ENCODE results near the gene AMIGO1.

AMIGO1 gene

GRCh38 chr1:109467301-109467777 lies 42.2 kb downstream of the AMIGO1 start:
- TF ChIP-seq FOXP2 (optimal IDR thresholded peaks at IDR 0.05; ENCODE audit: borderline replicate concordance, extremely low read depth, extremely low read length, insufficient read depth) (no peak), TAF1 (IDR thresholded peaks at IDR 0.05; ENCODE audit: borderline replicate concordance, insufficient read depth, low read length) (no peak), SIN3A (IDR thresholded peaks at IDR 0.05; ENCODE audit: borderline replicate concordance, insufficient read depth, low read length) (no peak), POLR2AphosphoS5 (IDR thresholded peaks at IDR 0.05; ENCODE audit: low read depth, low read length) (no peak)
- TF ChIP-seq, protein P1, sequence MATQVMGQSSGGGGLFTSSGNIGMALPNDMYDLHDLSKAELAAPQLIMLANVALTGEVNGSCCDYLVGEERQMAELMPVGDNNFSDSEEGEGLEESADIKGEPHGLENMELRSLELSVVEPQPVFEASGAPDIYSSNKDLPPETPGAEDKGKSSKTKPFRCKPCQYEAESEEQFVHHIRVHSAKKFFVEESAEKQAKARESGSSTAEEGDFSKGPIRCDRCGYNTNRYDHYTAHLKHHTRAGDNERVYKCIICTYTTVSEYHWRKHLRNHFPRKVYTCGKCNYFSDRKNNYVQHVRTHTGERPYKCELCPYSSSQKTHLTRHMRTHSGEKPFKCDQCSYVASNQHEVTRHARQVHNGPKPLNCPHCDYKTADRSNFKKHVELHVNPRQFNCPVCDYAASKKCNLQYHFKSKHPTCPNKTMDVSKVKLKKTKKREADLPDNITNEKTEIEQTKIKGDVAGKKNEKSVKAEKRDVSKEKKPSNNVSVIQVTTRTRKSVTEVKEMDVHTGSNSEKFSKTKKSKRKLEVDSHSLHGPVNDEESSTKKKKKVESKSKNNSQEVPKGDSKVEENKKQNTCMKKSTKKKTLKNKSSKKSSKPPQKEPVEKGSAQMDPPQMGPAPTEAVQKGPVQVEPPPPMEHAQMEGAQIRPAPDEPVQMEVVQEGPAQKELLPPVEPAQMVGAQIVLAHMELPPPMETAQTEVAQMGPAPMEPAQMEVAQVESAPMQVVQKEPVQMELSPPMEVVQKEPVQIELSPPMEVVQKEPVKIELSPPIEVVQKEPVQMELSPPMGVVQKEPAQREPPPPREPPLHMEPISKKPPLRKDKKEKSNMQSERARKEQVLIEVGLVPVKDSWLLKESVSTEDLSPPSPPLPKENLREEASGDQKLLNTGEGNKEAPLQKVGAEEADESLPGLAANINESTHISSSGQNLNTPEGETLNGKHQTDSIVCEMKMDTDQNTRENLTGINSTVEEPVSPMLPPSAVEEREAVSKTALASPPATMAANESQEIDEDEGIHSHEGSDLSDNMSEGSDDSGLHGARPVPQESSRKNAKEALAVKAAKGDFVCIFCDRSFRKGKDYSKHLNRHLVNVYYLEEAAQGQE (IDR thresholded peaks at IDR 0.05; ENCODE audit: insufficient read depth in 1 of 2, low read depth in 2 of 2, low read length in 2 of 2): no peak

DNA sequence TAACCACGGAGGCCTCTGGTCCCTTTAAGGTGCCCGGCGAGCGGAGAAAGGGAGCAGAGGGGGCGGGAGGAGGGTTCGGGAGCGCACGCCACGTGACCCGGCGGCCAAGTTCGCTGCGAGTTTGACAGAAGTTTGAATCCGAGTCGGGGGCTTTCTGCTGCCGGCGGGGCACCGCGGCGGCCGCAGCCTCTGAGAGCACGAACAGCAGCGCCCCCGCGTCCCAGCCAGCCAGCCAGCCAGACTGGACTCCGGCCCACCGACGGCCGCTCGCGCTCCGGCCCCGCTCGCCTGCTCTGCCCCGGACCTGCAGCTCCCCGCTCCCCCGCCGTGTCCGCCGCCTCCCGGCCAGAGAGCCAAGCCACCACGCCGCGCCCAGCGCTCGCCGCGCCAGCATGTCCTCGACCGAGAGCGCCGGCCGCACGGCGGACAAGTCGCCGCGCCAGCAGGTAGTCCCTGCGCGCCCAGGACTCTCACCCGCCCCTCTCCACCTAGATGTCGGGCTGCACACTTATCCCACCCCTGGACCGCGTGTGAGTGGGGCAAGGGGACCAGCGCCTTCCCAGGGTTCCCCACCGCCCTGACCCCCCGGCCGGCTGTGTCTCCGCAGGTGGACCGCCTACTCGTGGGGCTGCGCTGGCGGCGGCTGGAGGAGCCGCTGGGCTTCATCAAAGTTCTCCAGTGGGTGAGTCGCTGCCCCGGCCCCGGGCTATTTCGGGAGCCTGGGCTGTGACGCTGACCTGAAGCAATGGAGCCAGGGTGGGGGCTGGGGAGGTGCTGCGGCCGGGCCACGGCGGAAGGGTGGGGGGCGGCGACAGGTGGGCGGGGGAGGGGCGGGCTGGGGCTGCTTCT lies 42.9 kb downstream of the AMIGO1 start, which contains the start of gene SYPL2:
Gene SYPL2, plus strand, starts transcription at position 95 of the 849 bp plus-strand sequence. Its CDS starts 298 bp downstream, at position 393.
- TF ChIP-seq, protein P1 (IDR thresholded peaks at IDR 0.05; ENCODE audit: insufficient read depth in 1 of 2, low read depth in 2 of 2, low read length in 2 of 2): no peak
- TF ChIP-seq SIN3A (IDR thresholded peaks at IDR 0.05; ENCODE audit: borderline replicate concordance, insufficient read depth, low read length) (no peak), TAF1 (IDR thresholded peaks at IDR 0.05; ENCODE audit: borderline replicate concordance, insufficient read depth, low read length) (no peak), FOXP2 (optimal IDR thresholded peaks at IDR 0.05; ENCODE audit: borderline replicate concordance, extremely low read depth, extremely low read length, insufficient read depth) (no peak), POLR2AphosphoS5 (IDR thresholded peaks at IDR 0.05; ENCODE audit: low read depth, low read length) (no peak)

GRCh38 chr1:109466125-109466451 lies 43.4 kb downstream of the AMIGO1 start:
- TF ChIP-seq TAF1 (IDR thresholded peaks at IDR 0.05; ENCODE audit: borderline replicate concordance, insufficient read depth, low read length): no peak
- TF ChIP-seq SIN3A (IDR thresholded peaks at IDR 0.05; ENCODE audit: borderline replicate concordance, insufficient read depth, low read length): no peak

DNA sequence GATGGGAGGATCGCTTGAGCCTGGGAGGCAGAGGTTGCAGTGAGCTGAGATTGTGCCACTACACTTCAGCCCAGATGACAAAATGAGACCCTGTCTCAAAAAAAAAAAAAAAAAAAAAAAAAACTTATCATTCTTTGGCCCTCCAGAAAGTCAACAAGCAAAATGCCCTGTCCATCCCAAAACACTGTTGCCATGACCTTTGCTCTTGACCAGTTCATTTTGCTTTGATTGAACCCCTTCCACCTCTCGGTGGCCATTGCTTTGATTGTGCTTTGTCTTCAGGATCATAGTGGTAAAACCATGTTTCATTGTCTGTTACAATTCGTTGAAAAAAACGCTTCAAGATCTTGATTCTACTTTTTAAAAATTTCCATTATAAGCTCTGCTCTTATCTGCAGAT lies 51.7 kb downstream of the AMIGO1 start:
- TF ChIP-seq SIN3A (IDR thresholded peaks at IDR 0.05; ENCODE audit: borderline replicate concordance, insufficient read depth, low read length) (no peak), POLR2AphosphoS5 (IDR thresholded peaks at IDR 0.05; ENCODE audit: low read depth, low read length) (no peak), FOXP2 (optimal IDR thresholded peaks at IDR 0.05; ENCODE audit: borderline replicate concordance, extremely low read depth, extremely low read length, insufficient read depth) (no peak), TAF1 (IDR thresholded peaks at IDR 0.05; ENCODE audit: borderline replicate concordance, insufficient read depth, low read length) (no peak)
- TF ChIP-seq, protein P1 (IDR thresholded peaks at IDR 0.05; ENCODE audit: insufficient read depth in 1 of 2, low read depth in 2 of 2, low read length in 2 of 2): no peak

DNA sequence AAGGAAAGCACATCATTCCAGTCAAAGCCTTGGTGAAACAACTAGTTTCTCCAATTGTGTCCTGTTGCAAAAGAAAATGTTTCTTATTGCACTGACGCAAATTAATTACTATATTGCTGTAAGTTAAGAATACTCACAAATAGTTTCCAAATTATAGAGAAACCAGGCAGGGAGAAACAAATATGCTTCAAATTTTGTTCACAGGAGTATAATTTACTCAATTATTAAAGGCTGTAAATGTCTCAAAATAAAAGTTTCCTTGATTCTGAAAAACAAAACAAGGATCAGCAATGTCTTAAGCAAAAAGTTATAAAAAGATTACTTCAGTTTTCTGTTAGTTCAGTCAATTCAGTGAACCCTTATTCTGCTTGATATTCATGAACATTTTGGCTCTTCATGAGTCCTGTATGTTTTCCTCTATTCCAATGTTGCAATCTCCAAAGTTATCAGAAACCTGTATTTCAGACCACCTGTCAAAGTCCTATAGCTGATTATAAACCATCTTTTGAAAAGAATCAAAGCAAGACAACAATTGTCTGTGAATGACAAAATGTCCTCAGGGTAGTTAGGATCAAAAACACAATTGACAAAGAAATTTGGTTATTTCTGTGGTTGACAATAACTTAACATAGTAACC lies 54.9 kb downstream of the AMIGO1 start:
- TF ChIP-seq, protein P1 (IDR thresholded peaks at IDR 0.05; ENCODE audit: insufficient read depth in 1 of 2, low read depth in 2 of 2, low read length in 2 of 2): no peak
- TF ChIP-seq POLR2AphosphoS5 (IDR thresholded peaks at IDR 0.05; ENCODE audit: low read depth, low read length) (no peak), FOXP2 (optimal IDR thresholded peaks at IDR 0.05; ENCODE audit: borderline replicate concordance, extremely low read depth, extremely low read length, insufficient read depth) (no peak), SIN3A (IDR thresholded peaks at IDR 0.05; ENCODE audit: borderline replicate concordance, insufficient read depth, low read length) (no peak), TAF1 (IDR thresholded peaks at IDR 0.05; ENCODE audit: borderline replicate concordance, insufficient read depth, low read length) (no peak)

All from PFSK-1 (cell line).